MCF 10A (cell line): ENCODE data around the gene CNPY1. TPM values are rescaled to one million over a fixed set of nuclear protein-coding genes. Genes with fewer than 3 reads are reported as not detected.

Experiments used
- BruUV-seq: library from RNA; stranded (reverse); fragments of 400-500 nt; replicated peaks from 2 replicates; lab custom pipeline; 2021; lab: Mats Ljungman, UMichigan
- CTCF ChIA-PET: fragments of 300-600 bp; sonication (Branson Sonifier 250); formaldehyde crosslinking; extraction: SDS; loops from one replicate; lab custom pipeline; 2021; ENCODE audit warnings: antibody characterized with exemption, inconsistent platforms; lab: Yijun Ruan, JAX
- POLR2A ChIA-PET: fragments of 300-600, 350-650 bp; sonication (Branson Sonifier 250); formaldehyde crosslinking; extraction: SDS; loops from one replicate; lab custom pipeline; 2020; ENCODE audit warnings: antibody characterized with exemption, inconsistent platforms; lab: Yijun Ruan, JAX
- DNase-seq: peaks from one replicate; pipeline ENCODE4 v3.0.0-alpha.2; 2018; ENCODE audit not compliant: unreplicated experiment
- H3K27ac Mint-ChIP-seq: one replicate; pipeline ENCODE4 v1.8.0; 2022; ENCODE audit warnings: mild to moderate bottlenecking, low read depth, mixed read lengths; ENCODE audit not compliant: unreplicated experiment
- H3K27me3 Mint-ChIP-seq: one replicate; pipeline ENCODE4 v1.8.0; 2022; ENCODE audit warnings: mixed read lengths; ENCODE audit not compliant: insufficient read depth, unreplicated experiment
- H3K36me3 Mint-ChIP-seq: one replicate; pipeline ENCODE4 v1.8.0; 2022; ENCODE audit warnings: mild to moderate bottlenecking, moderate library complexity, mixed read lengths; ENCODE audit not compliant: insufficient read depth, unreplicated experiment
- H3K4me1 Mint-ChIP-seq: one replicate; pipeline ENCODE4 v1.8.0; 2022; ENCODE audit warnings: mixed read lengths; ENCODE audit not compliant: insufficient read depth, unreplicated experiment
- H3K4me3 Mint-ChIP-seq: one replicate; pipeline ENCODE4 v1.8.0; 2022; ENCODE audit warnings: mild to moderate bottlenecking, moderate library complexity, mixed read lengths; ENCODE audit not compliant: unreplicated experiment
- H3K9me3 Mint-ChIP-seq: one replicate; pipeline ENCODE4 v1.8.0; 2022; ENCODE audit warnings: mixed read lengths; ENCODE audit not compliant: unreplicated experiment
- intact Hi-C: fragments of 100-400 bp; cut with micrococcal nuclease; formaldehyde crosslinking; loops from 2 replicates; pipeline ENCODE4 v1.14.1; 2022
- total RNA-seq: library from RNA; stranded (reverse); gene quantifications from 2 replicates; pipeline ENCODE4 v1.2.3, GENCODE V29; 2022
- TF ChIP-seq, protein P1 (sequence below): fragments of 200-600 bp; IDR thresholded peaks from one replicate; pipeline ENCODE4 v1.8.0; 2022; ENCODE audit warnings: antibody characterized with exemption, mild to moderate bottlenecking; ENCODE audit not compliant: unreplicated experiment

CNPY1 gene
- total RNA-seq, 1 experiment from 2014 or later, result not detected

GRCh38 chr7:155576416-155576815 is 30.1 kb upstream of the CNPY1 start:
- H3K4me3 Mint-ChIP-seq, result no peak overlapping the region
- DNase-seq, result no peak
- intact Hi-C loops, result no loop called here
- TF ChIP-seq, protein P1, sequence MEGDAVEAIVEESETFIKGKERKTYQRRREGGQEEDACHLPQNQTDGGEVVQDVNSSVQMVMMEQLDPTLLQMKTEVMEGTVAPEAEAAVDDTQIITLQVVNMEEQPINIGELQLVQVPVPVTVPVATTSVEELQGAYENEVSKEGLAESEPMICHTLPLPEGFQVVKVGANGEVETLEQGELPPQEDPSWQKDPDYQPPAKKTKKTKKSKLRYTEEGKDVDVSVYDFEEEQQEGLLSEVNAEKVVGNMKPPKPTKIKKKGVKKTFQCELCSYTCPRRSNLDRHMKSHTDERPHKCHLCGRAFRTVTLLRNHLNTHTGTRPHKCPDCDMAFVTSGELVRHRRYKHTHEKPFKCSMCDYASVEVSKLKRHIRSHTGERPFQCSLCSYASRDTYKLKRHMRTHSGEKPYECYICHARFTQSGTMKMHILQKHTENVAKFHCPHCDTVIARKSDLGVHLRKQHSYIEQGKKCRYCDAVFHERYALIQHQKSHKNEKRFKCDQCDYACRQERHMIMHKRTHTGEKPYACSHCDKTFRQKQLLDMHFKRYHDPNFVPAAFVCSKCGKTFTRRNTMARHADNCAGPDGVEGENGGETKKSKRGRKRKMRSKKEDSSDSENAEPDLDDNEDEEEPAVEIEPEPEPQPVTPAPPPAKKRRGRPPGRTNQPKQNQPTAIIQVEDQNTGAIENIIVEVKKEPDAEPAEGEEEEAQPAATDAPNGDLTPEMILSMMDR, result no peak
- H3K36me3 Mint-ChIP-seq, result peaks cover 4% of the 10 kb centered on the region
- no TSS peak for BruUV-seq
- peaks cover 16% of the 10 kb centered on the region for H3K27me3 Mint-ChIP-seq
- H3K4me1 Mint-ChIP-seq, result peaks cover 4% of the 10 kb centered on the region
- ChIA-PET POLR2A (interaction anchor here (1.6 kb wide), 1 partner anchor 9 kb away, joined by 8 read pairs; no protein-coding TSS in a partner anchor), CTCF (interaction anchor here (0.6 kb wide), 1 partner anchor 15 kb away, joined by 4 read pairs; no protein-coding TSS in a partner anchor)
- no peak overlapping the region for H3K27ac Mint-ChIP-seq
- no peaks in the 10 kb centered on the region for H3K9me3 Mint-ChIP-seq

DNA sequence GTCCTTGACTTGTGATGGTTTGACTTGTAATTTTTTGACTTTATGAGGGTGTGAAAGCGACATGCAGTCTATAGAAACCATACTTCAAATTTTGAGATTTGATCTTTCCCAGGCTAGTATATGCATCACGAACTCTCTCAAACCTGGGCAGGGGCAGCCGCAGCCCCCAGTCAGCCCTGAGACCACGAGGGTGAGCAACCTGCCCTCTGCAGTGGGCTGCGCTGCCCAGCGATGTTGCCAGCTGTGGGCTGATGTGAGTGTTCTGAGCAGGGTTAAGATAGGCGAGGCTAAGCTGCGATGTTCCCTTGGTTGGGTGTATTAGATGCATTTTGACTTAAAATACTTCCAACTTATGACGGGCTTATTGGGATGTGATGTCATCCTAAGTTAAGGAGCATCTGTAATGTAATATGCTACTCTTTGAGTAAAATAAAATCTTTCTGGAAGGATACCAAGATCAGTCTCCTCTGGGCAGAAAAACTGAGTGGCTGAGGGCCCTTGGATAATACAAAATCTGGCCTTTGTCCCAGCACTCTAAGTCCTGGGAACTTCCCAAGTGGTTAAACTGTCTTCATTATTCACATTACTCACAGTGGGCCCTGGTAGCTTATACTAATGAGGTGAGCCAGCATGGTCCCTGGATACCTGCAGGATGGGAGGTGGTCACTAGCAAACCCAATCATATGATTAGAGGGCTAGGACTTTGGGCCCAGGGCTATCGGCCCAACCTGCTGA is 28.4 kb upstream of the CNPY1 start:
- BruUV-seq, result no TSS peak
- H3K27me3 Mint-ChIP-seq, result peaks cover 17% of the 10 kb centered on the region
- TF ChIP-seq, protein P1, result no peak
- POLR2A ChIA-PET, result no interaction called here
- no peak overlapping the region for H3K27ac Mint-ChIP-seq
- CTCF ChIA-PET, result interaction anchor here (1.1 kb wide), 1 partner anchor 24 kb away, joined by 4 read pairs; no protein-coding TSS in a partner anchor
- no peak for DNase-seq
- H3K36me3 Mint-ChIP-seq, result peaks cover 4% of the 10 kb centered on the region
- intact Hi-C loops, result no loop called here
- no peaks in the 10 kb centered on the region for H3K4me1 Mint-ChIP-seq
- H3K9me3 Mint-ChIP-seq, result no peaks in the 10 kb centered on the region
- H3K4me3 Mint-ChIP-seq, result no peak overlapping the region

DNA sequence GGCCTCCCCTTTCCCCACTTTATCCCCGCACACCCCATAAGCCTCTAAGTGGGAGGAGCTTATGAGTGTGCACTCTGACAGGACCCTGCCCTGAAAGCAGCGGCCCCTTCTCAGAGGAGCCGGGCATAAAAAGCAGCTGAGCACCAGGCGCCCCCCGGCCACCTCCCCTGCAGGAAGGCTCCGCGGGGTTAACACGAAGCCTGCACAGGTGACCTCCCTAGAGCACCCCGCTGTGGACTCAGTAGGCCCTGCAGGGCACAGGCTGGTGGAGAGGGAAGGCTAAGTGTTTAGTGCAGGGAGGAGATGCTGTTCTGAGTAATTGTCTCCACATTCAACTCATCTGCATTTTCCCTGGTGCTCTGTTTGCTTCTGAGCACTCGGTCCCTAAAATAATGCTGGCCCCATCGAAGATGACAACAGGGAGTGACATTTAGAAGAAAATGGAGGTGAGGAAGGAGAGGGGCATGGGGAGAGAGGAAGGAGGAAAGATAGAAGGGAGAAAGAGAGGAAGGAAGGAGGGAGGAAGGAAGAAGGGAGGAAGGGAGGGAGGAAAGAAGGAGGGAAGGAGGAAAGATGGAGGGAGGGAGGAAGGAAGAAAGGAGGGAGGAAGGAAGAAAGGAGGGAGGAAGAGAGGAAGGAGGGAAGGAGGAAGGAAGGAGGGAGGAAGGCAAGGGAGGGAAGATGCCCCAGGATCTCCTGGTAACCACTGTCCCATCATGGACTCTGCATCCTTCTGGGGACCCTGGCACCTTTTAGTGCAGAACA is 25.4 kb upstream of the CNPY1 start:
- H3K4me3 Mint-ChIP-seq, result no peak overlapping the region
- ChIA-PET POLR2A (no interaction called here), CTCF (interaction anchor here (0.6 kb wide), 1 partner anchor 191 kb away, joined by 4 read pairs; no protein-coding TSS in a partner anchor)
- TF ChIP-seq, protein P1, result no peak
- DNase-seq, result no peak
- peaks cover 24% of the 10 kb centered on the region for H3K27me3 Mint-ChIP-seq
- intact Hi-C loops, result no loop called here
- H3K36me3 Mint-ChIP-seq, result peaks cover 4% of the 10 kb centered on the region
- H3K9me3 Mint-ChIP-seq, result no peaks in the 10 kb centered on the region
- BruUV-seq, result no TSS peak
- H3K4me1 Mint-ChIP-seq, result no peaks in the 10 kb centered on the region
- H3K27ac Mint-ChIP-seq, result no peak overlapping the region

DNA sequence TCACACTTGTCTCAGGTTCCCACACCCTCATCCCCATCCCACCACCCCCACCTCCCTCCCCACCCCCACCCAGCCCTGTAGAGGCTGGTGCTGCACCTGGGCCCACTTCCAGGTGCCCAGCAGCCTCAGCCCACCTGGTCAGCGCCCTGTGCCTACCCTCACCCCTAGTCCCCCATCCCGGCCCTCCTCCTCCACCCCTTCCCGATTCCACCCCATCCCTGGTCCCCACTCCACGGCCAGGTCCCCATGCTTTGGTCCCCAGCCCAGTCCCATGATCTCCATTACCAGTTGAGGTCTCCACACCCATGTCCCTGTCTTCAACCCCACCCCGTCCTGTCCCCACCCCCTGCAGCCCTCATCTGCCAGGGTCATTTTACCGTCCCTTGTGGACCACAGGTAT is 24.6 kb upstream of the CNPY1 start:
- Mint-ChIP-seq H3K4me1 (no peaks in the 10 kb centered on the region), H3K27ac (no peak overlapping the region), H3K36me3 (peaks cover 4% of the 10 kb centered on the region), H3K4me3 (no peak overlapping the region), H3K27me3 (peaks cover 28% of the 10 kb centered on the region), H3K9me3 (no peaks in the 10 kb centered on the region)
- DNase-seq, result no peak
- intact Hi-C loops, result no loop called here
- ChIA-PET POLR2A (no interaction called here), CTCF (interaction anchor here (0.6 kb wide), 1 partner anchor 190 kb away, joined by 4 read pairs; no protein-coding TSS in a partner anchor)
- no TSS peak for BruUV-seq
- TF ChIP-seq, protein P1, result no peak
